Lung (tissue), 12 donors: ENCODE results near the gene CRY1. TPM values are rescaled to one million over a fixed set of nuclear protein-coding genes. Genes with fewer than 3 reads are reported as not detected.

ENCODE experiments used
- ATAC-seq: fragments of 200-7000 bp; cut with Tn5 transposase; one replicate; pipeline ENCODE4 v1.9.1; 2020; ENCODE audit warnings: moderate number of reproducible peaks; ENCODE audit not compliant: insufficient read depth, low FRiP score
- DNase-seq, 3 donors: peaks; one replicate each; pipeline ENCODE4 v3.0.0-alpha.2; 2013 to 2017
- H3K27ac ChIP-seq, 2 donors: one replicate each; pipeline ENCODE4 v1.5.1; 2013; ENCODE audit warnings: mild to moderate bottlenecking in 2 of 2, moderate library complexity in 2 of 2, control low read depth in 1 of 2, inconsistent platforms in 1 of 2, low read depth in 1 of 2, low read length in 1 of 2
- H3K27me3 ChIP-seq, 3 donors: one replicate each; pipeline ENCODE4 v1.5.1; 2013; ENCODE audit warnings: low read length in 2 of 3; ENCODE audit not compliant: control insufficient read depth in 3 of 3, insufficient read depth in 3 of 3
- H3K36me3 ChIP-seq, 4 donors: one replicate each; pipeline ENCODE4 v1.5.1; 2013; ENCODE audit warnings: low read length in 4 of 4, mild to moderate bottlenecking in 1 of 4, moderate library complexity in 1 of 4; ENCODE audit not compliant: control insufficient read depth in 4 of 4, insufficient read depth in 4 of 4
- H3K4me1 ChIP-seq, 5 donors: one replicate each; pipeline ENCODE4 v1.5.1; 2013; ENCODE audit warnings: low read length in 5 of 5, mild to moderate bottlenecking in 2 of 5, moderate library complexity in 1 of 5; ENCODE audit not compliant: control insufficient read depth in 5 of 5, insufficient read depth in 5 of 5
- H3K4me3 ChIP-seq: one replicate; pipeline ENCODE4 v1.5.1; 2013; ENCODE audit warnings: mild to moderate bottlenecking, control low read depth, moderate library complexity
- H3K9ac ChIP-seq, 2 donors: one replicate each; pipeline ENCODE4 v1.5.1; 2013; ENCODE audit warnings: low read length in 2 of 2, control low read depth in 1 of 2; ENCODE audit not compliant: insufficient read depth in 1 of 2
- H3K9me3 ChIP-seq, 4 donors: one replicate each; pipeline ENCODE4 v1.5.1; 2013; ENCODE audit warnings: low read length in 3 of 4, mild to moderate bottlenecking in 1 of 4, moderate library complexity in 1 of 4; ENCODE audit not compliant: control insufficient read depth in 4 of 4, insufficient read depth in 3 of 4
- CTCF ChIP-seq: IDR thresholded peaks from 2 replicates; pipeline ENCODE4 v1.5.1; 2012; ENCODE audit warnings: mild to moderate bottlenecking; ENCODE audit errors: control extremely low read depth, extremely low read depth
- WGBS, 2 donors: extraction: QIAGEN DNeasy Blood & Tissue Kit; methylation state at CpG; one replicate each; pipeline ENCODE4 v1.1.7; 2013; 5-methylcytosine and 5-hydroxymethylcytosine counted together
- polyA plus RNA-seq, 2 donors: library from polyadenylated mRNA; stranded (reverse); fragments of 200-250 nt; gene quantifications; one replicate each; pipeline ENCODE4 v1.2.1, GENCODE V29; 2013
- total RNA-seq, 2 donors: library from RNA; depleted of rRNA in 1 of 2; stranded (reverse); fragments of >200 nt in 1 of 2; gene quantifications; one replicate each; pipeline ENCODE4 v1.2.1, GENCODE V29; 2014 to 2021
- donor health status: control.
- donor health status: control.
- donor health status: Bipolar disorder and iron deficiency.
- donor health status: healthy.
- donor health status: DM: yes; HTN: yes; CAD: no.

CRY1 gene
- total and polyA plus RNA-seq, 4 donors, result 5.6 to 37.2 (median 17.9) TPM

DNA sequence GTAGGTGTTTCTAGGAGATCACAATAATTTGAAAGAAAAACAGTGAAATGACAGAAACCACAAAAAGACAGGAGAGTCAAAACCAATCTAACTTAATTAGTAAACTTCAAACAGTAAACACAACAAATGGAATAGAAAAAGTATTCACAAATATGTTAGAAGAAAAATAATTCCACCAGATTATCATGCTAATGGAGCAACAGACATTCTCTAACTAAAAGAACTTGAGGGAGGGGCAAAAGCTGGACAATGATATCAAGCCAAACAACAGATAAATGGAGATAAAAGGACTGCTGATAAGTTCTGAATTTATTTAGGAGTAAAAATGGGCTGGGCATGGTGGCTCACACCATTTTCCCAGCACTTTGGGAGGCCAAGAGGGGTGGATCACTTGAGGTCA is 28.7 kb downstream of the CRY1 start:
- Histone ChIP-seq H3K27me3 (no peaks in the 10 kb centered on the region), H3K9ac (no peak overlapping the region), H3K4me3 (no peak overlapping the region), H3K9me3 (peaks cover 0 to 4% (median 0%) of the 10 kb centered on the region in 4 donors), H3K36me3 (peaks cover 0 to 3% (median 0%) of the 10 kb centered on the region in 4 donors), H3K4me1 (no peaks in the 10 kb centered on the region), H3K27ac (no peak overlapping the region)
- no peak for ATAC-seq
- no peak for DNase-seq
- no peak for TF ChIP-seq CTCF

- Histone ChIP-seq H3K4me1 (no peaks in the 10 kb centered on the region), H3K27me3 (no peaks in the 10 kb centered on the region), H3K9me3 (peaks cover 0 to 4% (median 0%) of the 10 kb centered on the region in 4 donors), H3K27ac (no peak overlapping the region), H3K9ac (no peak overlapping the region), H3K4me3 (no peak overlapping the region), H3K36me3 (peaks cover 0 to 3% (median 0%) of the 10 kb centered on the region in 4 donors)
- no peak for TF ChIP-seq CTCF
- ATAC-seq (no peak), DNase-seq (no peak)
- 99 to 100% methylated on average over 1 of the region's 1 CpG for WGBS, 2 donors
Measured at GRCh38 chr12:107064243-107064642, 29.1 kb downstream of the CRY1 start.

- Histone ChIP-seq H3K4me1 (peaks cover 0 to 7% (median 0%) of the 10 kb centered on the region in 5 donors), H3K27ac (no peak overlapping the region), H3K27me3 (no peaks in the 10 kb centered on the region), H3K4me3 (no peak overlapping the region), H3K9ac (no peak overlapping the region), H3K36me3 (no peaks in the 10 kb centered on the region), H3K9me3 (no peaks in the 10 kb centered on the region)
- 54 to 73% methylated on average over 2 of the region's 2 CpGs for WGBS, 2 donors
- no peak for TF ChIP-seq CTCF
- DNase-seq (peak in 1 of 3 donors; percentile 12), ATAC-seq (no peak)
Measured at GRCh38 chr12:107058190-107058589, 35.2 kb downstream of the CRY1 start.

- Histone ChIP-seq H3K4me3 (no peak overlapping the region), H3K27ac (peak overlapping the region in 1 of 2 donors; percentile 42), H3K9me3 (peaks cover 0 to 2% (median 0%) of the 10 kb centered on the region in 4 donors), H3K27me3 (no peaks in the 10 kb centered on the region), H3K4me1 (peaks cover 0 to 7% (median 0%) of the 10 kb centered on the region in 5 donors), H3K36me3 (no peaks in the 10 kb centered on the region), H3K9ac (no peak overlapping the region)
- 68 to 74% methylated on average over 4 of the region's 4 CpGs for WGBS, 2 donors
- no peak for TF ChIP-seq CTCF
- ATAC-seq, result no peak
- peak in 2 of 3 donors; percentile 26 to 44 for DNase-seq
Measured at GRCh38 chr12:107057071-107057834, 36.1 kb downstream of the CRY1 start.
